ENCODE measurements around the gene PAPPA2. TPM values are rescaled to one million over a fixed set of nuclear protein-coding genes. Genes with fewer than 3 reads are reported as not detected.

PAPPA2 gene
- total RNA-seq, 2 experiments from 2014 or later, result 0.19 TPM; not detected in 1

GRCh38 chr1:176779992-176780328 is 317.0 kb downstream of the PAPPA2 start:
- no peak overlapping the region for H3K4me3 ChIP-seq (ENCODE audit: low read depth, low read length, poor library complexity, severe bottlenecking)
- intact Hi-C loops (cut with micrococcal nuclease; ENCODE audit: unreplicated experiment), result no loop called here
- H3K4me2 ChIP-seq (ENCODE audit: low read length), result no peak overlapping the region
- no peak for TF ChIP-seq CTCF (conservative IDR thresholded peaks at IDR 0.05; ENCODE audit: low read length)
- TF ChIP-seq EZH2phosphoT487 (IDR thresholded peaks at IDR 0.05; ENCODE audit: borderline replicate concordance, low read depth, low read length), result no peak
- no peak overlapping the region for H3K27ac ChIP-seq (ENCODE audit: low read depth, low read length, poor library complexity, severe bottlenecking)
- BruUV-seq (replicated peaks), result no TSS peak
- H3K4me1 ChIP-seq (ENCODE audit: insufficient read depth, low read length, poor library complexity, severe bottlenecking), result no peaks in the 10 kb centered on the region
- no peaks in the 10 kb centered on the region for H3K9me3 ChIP-seq (ENCODE audit: low read length)
- no peaks in the 10 kb centered on the region for H4K20me1 ChIP-seq (ENCODE audit: insufficient read depth, low read length)
- no peak overlapping the region for H2AFZ ChIP-seq (ENCODE audit: low read length)
- ChIA-PET CTCF (ENCODE audit: unreplicated experiment) (no interaction called here), POLR2A (interaction anchor here (0.7 kb wide), 1 partner anchor 145 kb away, joined by 4 read pairs; no protein-coding TSS in a partner anchor)
- H3K9me2 ChIP-seq (ENCODE audit: insufficient read depth, low read length), result no peaks in the 10 kb centered on the region
- no peaks in the 10 kb centered on the region for H3K36me3 ChIP-seq (ENCODE audit: insufficient read depth, low read length)
- no peaks in the 10 kb centered on the region for H3K79me2 ChIP-seq (ENCODE audit: insufficient read depth, low read depth, low read length)
- DNase-seq (ENCODE audit: low spot score), result no peak

DNA sequence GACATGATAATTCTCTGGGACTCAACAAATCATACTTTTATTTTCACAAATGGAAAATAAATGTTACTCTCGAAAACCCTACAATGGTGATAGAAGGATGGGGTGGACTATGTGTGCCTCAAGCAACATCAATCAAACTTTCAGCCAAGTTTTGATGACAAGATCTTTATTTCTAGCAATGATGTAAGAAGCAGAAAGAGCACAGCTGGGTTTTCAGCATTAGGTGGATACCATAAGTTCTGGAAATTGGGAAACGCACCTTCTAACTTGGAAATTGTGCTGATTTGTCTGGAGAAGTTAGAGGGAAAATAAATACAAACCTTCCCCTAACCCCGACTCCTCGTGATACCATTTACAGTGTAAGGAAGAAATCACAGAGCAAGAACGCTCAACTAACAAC is 320.3 kb downstream of the PAPPA2 start:
- H3K36me3 ChIP-seq (ENCODE audit: insufficient read depth, low read length), result no peaks in the 10 kb centered on the region
- H3K9me3 ChIP-seq (ENCODE audit: low read length), result no peaks in the 10 kb centered on the region
- H3K4me3 ChIP-seq (ENCODE audit: low read depth, low read length, poor library complexity, severe bottlenecking), result no peak overlapping the region
- no peaks in the 10 kb centered on the region for H3K79me2 ChIP-seq (ENCODE audit: insufficient read depth, low read depth, low read length)
- H3K27ac ChIP-seq (ENCODE audit: low read depth, low read length, poor library complexity, severe bottlenecking), result no peak overlapping the region
- no peaks in the 10 kb centered on the region for H3K4me1 ChIP-seq (ENCODE audit: insufficient read depth, low read length, poor library complexity, severe bottlenecking)
- BruUV-seq (replicated peaks), result no TSS peak
- intact Hi-C loops (cut with micrococcal nuclease; ENCODE audit: unreplicated experiment), result loop anchor here (1.0 kb wide), 1 partner anchor 15 kb away; no protein-coding TSS in a partner anchor
- POLR2A ChIA-PET, result no interaction called here
- no peak overlapping the region for H3K4me2 ChIP-seq (ENCODE audit: low read length)
- TF ChIP-seq CTCF (conservative IDR thresholded peaks at IDR 0.05; ENCODE audit: low read length) (no peak), EZH2phosphoT487 (IDR thresholded peaks at IDR 0.05; ENCODE audit: borderline replicate concordance, low read depth, low read length) (no peak)
- CTCF ChIA-PET (ENCODE audit: unreplicated experiment), result no interaction called here
- no peaks in the 10 kb centered on the region for H3K9me2 ChIP-seq (ENCODE audit: insufficient read depth, low read length)
- H2AFZ ChIP-seq (ENCODE audit: low read length), result no peak overlapping the region
- DNase-seq (ENCODE audit: low spot score), result no peak
- no peaks in the 10 kb centered on the region for H4K20me1 ChIP-seq (ENCODE audit: insufficient read depth, low read length)

GRCh38 chr1:176785056-176785455 is 322.1 kb downstream of the PAPPA2 start:
- Histone ChIP-seq H3K36me3 (ENCODE audit: insufficient read depth, low read length) (no peaks in the 10 kb centered on the region), H3K9me3 (ENCODE audit: low read length) (no peaks in the 10 kb centered on the region), H3K4me2 (ENCODE audit: low read length) (no peak overlapping the region), H3K4me1 (ENCODE audit: insufficient read depth, low read length, poor library complexity, severe bottlenecking) (no peaks in the 10 kb centered on the region), H3K9me2 (ENCODE audit: insufficient read depth, low read length) (no peaks in the 10 kb centered on the region), H4K20me1 (ENCODE audit: insufficient read depth, low read length) (no peaks in the 10 kb centered on the region), H3K4me3 (ENCODE audit: low read depth, low read length, poor library complexity, severe bottlenecking) (no peak overlapping the region), H3K27ac (ENCODE audit: low read depth, low read length, poor library complexity, severe bottlenecking) (no peak overlapping the region), H3K79me2 (ENCODE audit: insufficient read depth, low read depth, low read length) (no peaks in the 10 kb centered on the region), H2AFZ (ENCODE audit: low read length) (no peak overlapping the region)
- TF ChIP-seq CTCF (conservative IDR thresholded peaks at IDR 0.05; ENCODE audit: low read length), result no peak
- no peak for TF ChIP-seq EZH2phosphoT487 (IDR thresholded peaks at IDR 0.05; ENCODE audit: borderline replicate concordance, low read depth, low read length)
- BruUV-seq (replicated peaks), result no TSS peak
- CTCF ChIA-PET (ENCODE audit: unreplicated experiment), result no interaction called here
- no peak for DNase-seq (ENCODE audit: low spot score)
- intact Hi-C loops (cut with micrococcal nuclease; ENCODE audit: unreplicated experiment), result no loop called here
- POLR2A ChIA-PET, result no interaction called here

Measured in OCI-LY7 (cell line).